GM12872 (cell line): ENCODE measurements around the gene PDLIM7.

ENCODE experiments used
- CTCF ChIP-seq: IDR thresholded peaks from 3 replicates; pipeline ENCODE4 v1.5.1; 2011; ENCODE audit warnings: low read depth, mild to moderate bottlenecking, low read length, moderate library complexity; ENCODE audit not compliant: insufficient read depth

The PDLIM7 gene

GRCh38 chr5:177434437-177434836, 63.0 kb downstream of the PDLIM7 start:
- no peak for TF ChIP-seq CTCF

GRCh38 chr5:177433658-177434217, 63.7 kb downstream of the PDLIM7 start:
- no peak for TF ChIP-seq CTCF
